Mucosa of descending colon (tissue), 3 donors: Measurements from ENCODE around the gene RXFP4. TPM values are rescaled to one million over a fixed set of nuclear protein-coding genes. Genes with fewer than 3 reads are reported as not detected.

Experiments
- ATAC-seq: fragments of 200-7000 bp; cut with Tn5 transposase; one replicate; pipeline ENCODE4 v1.9.1; 2020; ENCODE audit warnings: mild to moderate bottlenecking, moderate library complexity
- DNase-seq, 3 donors: peaks; one replicate each; pipeline ENCODE4 v3.0.0-alpha.2; 2020
- H3K36me3 ChIP-seq: fragments of 200-600 bp; one replicate; pipeline ENCODE4 v1.8.0; 2021; ENCODE audit warnings: low read depth, mild to moderate bottlenecking
- H3K4me1 ChIP-seq: fragments of 200-600 bp; one replicate; pipeline ENCODE4 v1.8.0; 2021; ENCODE audit warnings: low read depth, mild to moderate bottlenecking
- H3K4me3 ChIP-seq: fragments of 200-600 bp; one replicate; pipeline ENCODE4 v1.8.0; 2021; ENCODE audit warnings: mild to moderate bottlenecking
- H3K9me3 ChIP-seq: fragments of 200-600 bp; one replicate; pipeline ENCODE4 v1.8.0; 2021; ENCODE audit warnings: mild to moderate bottlenecking
- CTCF ChIP-seq: fragments of 200-600 bp; IDR thresholded peaks from one replicate; pipeline ENCODE4 v1.8.0; 2022; ENCODE audit warnings: antibody characterized with exemption, mild to moderate bottlenecking
- intact Hi-C, 2 donors: fragments of 100-400 bp; cut with DNase I in 1 of 2; cut with micrococcal nuclease in 1 of 2; formaldehyde crosslinking; loops; one replicate each; pipeline versions ENCODE4 v1.11.0 to v1.11.1; 2022; cut with DNase I, micrococcal nuclease
- total RNA-seq, 3 donors: library from RNA; stranded (reverse); fragmentation: NEBNext Ultra II Directional in 2 of 3; extraction: Animal tissue kit (Norgen Biotek cat#: 25700) in 2 of 3; gene quantifications; one replicate each; pipeline versions ENCODE4 v1.2.1 to v1.2.4, GENCODE V29; 2021 to 2023
- donor health status: DM: no; HTN: no; CAD: no; lungs with moderate emphysema.
- donor health status: DM: no; HTN: no; CAD: no.
- donor health status: DM: no; HTN: yes; CAD: no.

Gene RXFP4
- total RNA-seq, 3 donors from 2014 or later, result 1.2 to 4.2 (median 3.3) TPM

- Histone ChIP-seq H3K4me1 (peaks cover 9% of the 10 kb centered on the region), H3K36me3 (peaks cover 10% of the 10 kb centered on the region), H3K9me3 (no peaks in the 10 kb centered on the region), H3K4me3 (peak within 1 kb of the TSS; percentile 54)
- DNase-seq (peak; percentile 93 to 94 (median 93)), ATAC-seq (peak; percentile 98)
- intact Hi-C loops, result no loop called here
- TF ChIP-seq CTCF, result no peak
Observed at GRCh38 chr1:155911156-155912055, 30.0 kb upstream of the RXFP4 start, which contains the start of gene RIT1. RIT1 (minus strand) TSS chr1:155911349; CDS start chr1:155910761, 588 bp downstream.

GRCh38 chr1:155912056-155912536 is 29.3 kb upstream of the RXFP4 start:
- intact Hi-C loops, result no loop called here
- Histone ChIP-seq H3K4me1 (peaks cover 9% of the 10 kb centered on the region), H3K4me3 (no peak overlapping the region), H3K9me3 (no peaks in the 10 kb centered on the region), H3K36me3 (peaks cover 12% of the 10 kb centered on the region)
- ATAC-seq, result peak; percentile 32
- no peak for TF ChIP-seq CTCF
- DNase-seq, result peak in 1 of 3 donors; percentile 14

GRCh38 chr1:155913969-155914757 is 27.3 kb upstream of the RXFP4 start:
- no peak overlapping the region for H3K4me3 ChIP-seq
- no peak for ATAC-seq
- no peaks in the 10 kb centered on the region for H3K9me3 ChIP-seq
- peaks cover 9% of the 10 kb centered on the region for H3K4me1 ChIP-seq
- no peak for DNase-seq
- H3K36me3 ChIP-seq, result peaks cover 22% of the 10 kb centered on the region
- intact Hi-C loops, result no loop called here
- TF ChIP-seq CTCF, result no peak

- DNase-seq (no peak), ATAC-seq (no peak)
- H3K36me3 ChIP-seq, result peaks cover 45% of the 10 kb centered on the region
- no peak overlapping the region for H3K4me3 ChIP-seq
- H3K4me1 ChIP-seq, result no peaks in the 10 kb centered on the region
- intact Hi-C loops, result no loop called here
- H3K9me3 ChIP-seq, result no peaks in the 10 kb centered on the region
- TF ChIP-seq CTCF, result no peak
Observed at GRCh38 chr1:155918660-155919059, 22.8 kb upstream of the RXFP4 start.

GRCh38 chr1:155919801-155920200 is 21.6 kb upstream of the RXFP4 start:
- intact Hi-C loops, result no loop called here

More at GRCh38 chr1:155919801-155920200, 21.6 kb upstream of the RXFP4 start:
- H3K36me3 ChIP-seq, result peaks cover 47% of the 10 kb centered on the region
- H3K4me3 ChIP-seq, result no peak overlapping the region
- ATAC-seq (no peak), DNase-seq (no peak)
- H3K4me1 ChIP-seq, result no peaks in the 10 kb centered on the region
- TF ChIP-seq CTCF, result no peak
- no peaks in the 10 kb centered on the region for H3K9me3 ChIP-seq
